GM19372 (cell line): ENCODE measurements around the gene RBM3.

Experiments used
- ATAC-seq: cut with Tn5 transposase; IDR thresholded peaks from one replicate; pipeline ENCODE4 v1.9.1; 2021; ENCODE audit warnings: mild to moderate bottlenecking, low read depth, moderate library complexity; ENCODE audit not compliant: unreplicated experiment

Gene RBM3

GRCh38 chrX:48613502-48614160, 39.3 kb downstream of the RBM3 start:
- no peak for ATAC-seq

GRCh38 chrX:48616576-48616975, 42.3 kb downstream of the RBM3 start:
- ATAC-seq = no peak

- ATAC-seq = no peak
These were observed 43.5 kb downstream of the RBM3 start for GRCh38 chrX:48617542-48618340.

GRCh38 chrX:48626401-48627298, 52.4 kb downstream of the RBM3 start:
- ATAC-seq = no peak
